Ishikawa (cell line): ENCODE measurements around the gene B3GAT1.

Experiments
- CEBPB ChIP-seq: IDR thresholded peaks from 2 replicates; pipeline ENCODE4 v1.6.1; 2012
- CREB1 ChIP-seq: IDR thresholded peaks from 2 replicates; pipeline ENCODE4 v1.6.1; 2012; ENCODE audit warnings: low read depth
- EGR1 ChIP-seq: IDR thresholded peaks from 2 replicates; pipeline ENCODE4 v1.6.1; 2012
- EP300 ChIP-seq: IDR thresholded peaks from 2 replicates; pipeline ENCODE4 v1.6.1; 2012; ENCODE audit warnings: borderline replicate concordance
- FOXM1 ChIP-seq: IDR thresholded peaks from 2 replicates; pipeline ENCODE4 v1.6.1; 2012; ENCODE audit warnings: low read depth, borderline replicate concordance
- MAX ChIP-seq: IDR thresholded peaks from 2 replicates; pipeline ENCODE4 v1.6.1; 2012
- NFIC ChIP-seq: IDR thresholded peaks from 2 replicates; pipeline ENCODE4 v1.6.1; 2012
- RAD21 ChIP-seq: IDR thresholded peaks from 2 replicates; pipeline ENCODE4 v1.6.1; 2012; ENCODE audit warnings: low read depth
- TAF1 ChIP-seq: IDR thresholded peaks from 2 replicates; pipeline ENCODE4 v1.6.1; 2012; ENCODE audit warnings: low read depth, mild to moderate bottlenecking
- TCF12 ChIP-seq: IDR thresholded peaks from 2 replicates; pipeline ENCODE4 v1.6.1; 2012; ENCODE audit warnings: low read depth
- TEAD4 ChIP-seq: IDR thresholded peaks from 2 replicates; pipeline ENCODE4 v1.6.1; 2012
- YY1 ChIP-seq: IDR thresholded peaks from 2 replicates; pipeline ENCODE4 v1.6.1; 2012; ENCODE audit warnings: low read depth
- ZBTB7A ChIP-seq: IDR thresholded peaks from 2 replicates; pipeline ENCODE4 v1.6.1; 2012; ENCODE audit warnings: low read depth
- TF ChIP-seq, protein P1 (sequence below): IDR thresholded peaks from 2 replicates; pipeline ENCODE4 v1.6.1; 2012
- TF ChIP-seq, protein P2 (sequence below): IDR thresholded peaks from 2 replicates; pipeline ENCODE4 v1.6.1; 2012; ENCODE audit warnings: low read depth, mild to moderate bottlenecking

B3GAT1 gene

DNA sequence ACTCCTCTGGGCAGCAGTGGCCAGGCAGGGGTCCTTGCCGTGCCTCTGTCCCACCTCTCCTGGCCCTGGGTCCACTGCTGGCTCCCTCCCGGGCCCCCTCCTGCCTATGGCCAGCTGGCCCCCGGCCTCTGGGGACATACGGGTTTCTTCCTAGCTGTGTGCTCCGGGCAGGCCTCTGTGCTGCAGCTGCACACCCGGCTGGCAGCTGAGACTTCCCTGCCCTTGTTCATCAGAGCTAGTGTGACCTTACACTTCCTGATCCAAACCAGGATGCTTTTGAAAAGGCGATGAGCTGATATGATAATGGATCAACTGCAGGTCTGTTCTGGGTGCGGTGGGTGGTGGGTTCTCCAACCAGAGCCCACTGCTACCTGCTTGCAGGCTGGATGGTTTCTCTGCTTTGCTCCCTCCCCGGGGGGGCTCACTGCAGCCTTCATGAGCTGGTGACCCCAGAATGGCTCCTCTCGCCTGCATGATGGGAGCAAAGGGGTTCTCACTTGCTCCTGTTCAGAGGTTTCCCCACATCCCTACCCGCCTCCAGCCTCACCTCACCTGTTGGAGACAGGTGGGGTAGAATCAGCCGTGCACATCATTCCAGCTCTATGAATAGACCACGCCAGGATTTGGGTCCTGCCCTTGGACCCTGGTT is 13.3 kb downstream of the B3GAT1 start:
- TF ChIP-seq NFIC (no peak), TEAD4 (no peak), CREB1 (no peak), FOXM1 (no peak), EP300 (no peak), EGR1 (no peak), ZBTB7A (no peak), RAD21 (no peak)
- TF ChIP-seq, protein P1, sequence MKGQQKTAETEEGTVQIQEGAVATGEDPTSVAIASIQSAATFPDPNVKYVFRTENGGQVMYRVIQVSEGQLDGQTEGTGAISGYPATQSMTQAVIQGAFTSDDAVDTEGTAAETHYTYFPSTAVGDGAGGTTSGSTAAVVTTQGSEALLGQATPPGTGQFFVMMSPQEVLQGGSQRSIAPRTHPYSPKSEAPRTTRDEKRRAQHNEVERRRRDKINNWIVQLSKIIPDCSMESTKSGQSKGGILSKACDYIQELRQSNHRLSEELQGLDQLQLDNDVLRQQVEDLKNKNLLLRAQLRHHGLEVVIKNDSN, result no peak

- no peak for TF ChIP-seq EP300
- no peak for TF ChIP-seq TAF1
- TF ChIP-seq, protein P1, result no peak
- TF ChIP-seq CEBPB, result no peak
- no peak for TF ChIP-seq TEAD4
- TF ChIP-seq EGR1, result no peak
- TF ChIP-seq CREB1, result no peak
- no peak for TF ChIP-seq MAX
- no peak for TF ChIP-seq FOXM1
- no peak for TF ChIP-seq RAD21
Measured at GRCh38 chr11:134398079-134398444, 14.0 kb downstream of the B3GAT1 start.

GRCh38 chr11:134397304-134398078 is 14.6 kb downstream of the B3GAT1 start:
- TF ChIP-seq EP300 (no peak), RAD21 (no peak), MAX (no peak), YY1 (no peak), TAF1 (no peak), NFIC (no peak), FOXM1 (no peak), CEBPB (no peak), CREB1 (no peak), ZBTB7A (no peak), TEAD4 (no peak), TCF12 (no peak)
- TF ChIP-seq, protein P1, result no peak
- TF ChIP-seq, protein P2, sequence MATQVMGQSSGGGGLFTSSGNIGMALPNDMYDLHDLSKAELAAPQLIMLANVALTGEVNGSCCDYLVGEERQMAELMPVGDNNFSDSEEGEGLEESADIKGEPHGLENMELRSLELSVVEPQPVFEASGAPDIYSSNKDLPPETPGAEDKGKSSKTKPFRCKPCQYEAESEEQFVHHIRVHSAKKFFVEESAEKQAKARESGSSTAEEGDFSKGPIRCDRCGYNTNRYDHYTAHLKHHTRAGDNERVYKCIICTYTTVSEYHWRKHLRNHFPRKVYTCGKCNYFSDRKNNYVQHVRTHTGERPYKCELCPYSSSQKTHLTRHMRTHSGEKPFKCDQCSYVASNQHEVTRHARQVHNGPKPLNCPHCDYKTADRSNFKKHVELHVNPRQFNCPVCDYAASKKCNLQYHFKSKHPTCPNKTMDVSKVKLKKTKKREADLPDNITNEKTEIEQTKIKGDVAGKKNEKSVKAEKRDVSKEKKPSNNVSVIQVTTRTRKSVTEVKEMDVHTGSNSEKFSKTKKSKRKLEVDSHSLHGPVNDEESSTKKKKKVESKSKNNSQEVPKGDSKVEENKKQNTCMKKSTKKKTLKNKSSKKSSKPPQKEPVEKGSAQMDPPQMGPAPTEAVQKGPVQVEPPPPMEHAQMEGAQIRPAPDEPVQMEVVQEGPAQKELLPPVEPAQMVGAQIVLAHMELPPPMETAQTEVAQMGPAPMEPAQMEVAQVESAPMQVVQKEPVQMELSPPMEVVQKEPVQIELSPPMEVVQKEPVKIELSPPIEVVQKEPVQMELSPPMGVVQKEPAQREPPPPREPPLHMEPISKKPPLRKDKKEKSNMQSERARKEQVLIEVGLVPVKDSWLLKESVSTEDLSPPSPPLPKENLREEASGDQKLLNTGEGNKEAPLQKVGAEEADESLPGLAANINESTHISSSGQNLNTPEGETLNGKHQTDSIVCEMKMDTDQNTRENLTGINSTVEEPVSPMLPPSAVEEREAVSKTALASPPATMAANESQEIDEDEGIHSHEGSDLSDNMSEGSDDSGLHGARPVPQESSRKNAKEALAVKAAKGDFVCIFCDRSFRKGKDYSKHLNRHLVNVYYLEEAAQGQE, result no peak

DNA sequence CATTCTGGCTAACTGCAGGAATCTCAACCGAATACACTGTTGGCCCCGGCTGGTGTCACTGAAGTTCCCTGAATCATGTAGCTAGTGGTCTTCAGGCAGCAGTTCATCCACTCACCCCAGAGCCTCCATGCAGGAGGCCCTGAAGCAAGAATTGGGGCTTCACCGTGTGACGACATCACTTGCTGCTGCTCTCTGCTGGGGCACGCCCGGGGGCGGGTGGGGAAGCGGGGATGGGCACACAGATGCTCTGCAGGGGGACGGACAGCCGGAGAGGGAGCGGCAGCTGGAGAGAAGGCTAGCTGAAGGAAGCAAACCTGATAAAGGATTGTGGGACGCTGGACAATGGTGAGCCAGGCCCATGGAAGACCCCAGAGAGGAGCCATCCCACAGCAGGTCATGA is 17.0 kb downstream of the B3GAT1 start:
- TF ChIP-seq MAX, result no peak
- no peak for TF ChIP-seq CEBPB
- TF ChIP-seq YY1, result no peak
- no peak for TF ChIP-seq ZBTB7A
- no peak for TF ChIP-seq EGR1
- no peak for TF ChIP-seq TAF1
- no peak for TF ChIP-seq EP300
- no peak for TF ChIP-seq CREB1
- TF ChIP-seq, protein P2, result no peak
- no peak for TF ChIP-seq TCF12
- TF ChIP-seq, protein P1, result no peak
- TF ChIP-seq FOXM1, result no peak
- no peak for TF ChIP-seq RAD21
- TF ChIP-seq TEAD4, result no peak
- no peak for TF ChIP-seq NFIC
